GM19099 (cell line): ENCODE measurements around the gene ABCA1.

Source experiments
- POLR2A ChIP-seq: IDR thresholded peaks from 3 replicates; pipeline ENCODE4 v1.6.1; 2011; ENCODE audit warnings: low read depth; ENCODE audit not compliant: insufficient read length; ENCODE audit errors: extremely low read depth

ABCA1 gene

DNA sequence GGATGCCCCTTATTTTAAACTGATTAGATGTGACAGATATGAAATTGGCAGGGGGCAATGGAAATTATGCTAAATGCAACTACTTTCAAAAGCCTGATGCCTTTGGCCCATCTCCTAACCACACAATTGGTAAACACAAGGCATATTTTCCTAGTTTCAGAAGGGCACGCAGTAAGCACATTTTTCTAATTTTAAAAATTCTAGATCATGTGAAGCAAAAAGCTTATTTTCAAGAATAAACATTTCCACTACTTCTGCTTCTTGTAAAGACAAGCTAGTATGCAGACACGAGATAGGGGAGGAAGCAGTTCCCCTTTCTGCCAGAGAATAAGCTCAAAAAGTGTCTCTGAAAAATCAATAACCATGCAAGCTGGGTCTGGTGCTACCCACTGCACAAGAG lies 67.7 kb downstream of the ABCA1 start:
- no peak for TF ChIP-seq POLR2A

DNA sequence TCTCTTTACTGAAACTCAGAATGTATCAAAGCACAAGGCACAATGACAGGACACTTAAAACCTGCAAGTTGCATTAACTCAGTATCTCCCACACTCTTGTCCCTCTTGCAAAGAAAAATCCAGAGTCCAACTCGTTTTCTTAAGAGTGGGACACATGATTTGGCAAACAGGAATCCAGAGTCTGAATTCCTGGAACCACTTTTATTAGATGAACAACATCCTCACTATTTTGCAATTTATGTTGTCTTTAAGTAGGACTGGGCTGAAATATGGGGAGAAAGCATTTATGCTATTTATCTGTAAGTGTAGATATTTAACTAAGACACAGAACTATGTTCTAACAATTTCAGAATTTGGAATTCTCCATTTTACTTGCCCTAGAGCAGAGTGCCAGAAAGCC lies 69.1 kb downstream of the ABCA1 start:
- no peak for TF ChIP-seq POLR2A

DNA sequence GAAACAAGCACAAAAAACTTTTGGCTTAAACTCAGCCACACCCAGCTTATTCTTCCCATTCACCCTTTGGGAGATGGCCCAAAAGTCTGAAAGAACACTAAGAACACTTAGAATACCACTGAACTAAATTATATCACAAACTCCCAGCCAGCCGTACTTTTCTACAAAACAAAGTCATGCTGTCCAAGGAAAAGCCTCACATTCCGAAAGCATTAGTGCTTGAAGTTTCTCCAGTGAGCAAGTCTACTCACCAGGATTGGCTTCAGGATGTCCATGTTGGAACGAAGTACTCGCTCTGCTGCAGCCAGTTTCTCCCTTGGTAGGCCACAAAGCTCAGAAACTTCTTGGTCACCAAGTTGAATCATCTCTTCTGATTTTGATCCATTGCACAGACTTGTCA lies 69.7 kb downstream of the ABCA1 start:
- no peak for TF ChIP-seq POLR2A

DNA sequence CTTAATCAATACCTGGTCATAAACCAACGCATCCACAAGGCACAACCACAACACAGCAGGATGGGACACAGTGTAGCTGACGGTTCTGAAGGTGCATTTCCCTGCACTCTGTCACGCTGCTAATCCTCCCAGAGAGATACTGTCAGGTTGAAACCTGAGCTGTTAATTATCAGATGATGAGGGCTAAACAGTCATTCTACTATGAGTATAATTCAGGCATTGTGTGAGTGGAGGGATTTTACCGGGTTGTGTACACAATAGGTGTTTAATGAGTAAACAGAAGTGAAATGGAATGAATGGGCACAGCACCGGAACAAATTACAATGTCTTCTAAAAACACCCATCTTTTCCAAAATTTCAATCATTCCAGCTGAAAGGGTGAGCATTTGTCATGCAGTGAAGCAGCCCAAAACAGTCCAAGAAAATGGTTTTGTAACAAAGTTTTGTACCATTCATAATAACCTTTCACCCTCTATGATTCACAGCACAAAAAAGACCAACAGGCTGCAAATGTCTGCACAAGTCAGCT lies 71.5 kb downstream of the ABCA1 start:
- TF ChIP-seq POLR2A: no peak

DNA sequence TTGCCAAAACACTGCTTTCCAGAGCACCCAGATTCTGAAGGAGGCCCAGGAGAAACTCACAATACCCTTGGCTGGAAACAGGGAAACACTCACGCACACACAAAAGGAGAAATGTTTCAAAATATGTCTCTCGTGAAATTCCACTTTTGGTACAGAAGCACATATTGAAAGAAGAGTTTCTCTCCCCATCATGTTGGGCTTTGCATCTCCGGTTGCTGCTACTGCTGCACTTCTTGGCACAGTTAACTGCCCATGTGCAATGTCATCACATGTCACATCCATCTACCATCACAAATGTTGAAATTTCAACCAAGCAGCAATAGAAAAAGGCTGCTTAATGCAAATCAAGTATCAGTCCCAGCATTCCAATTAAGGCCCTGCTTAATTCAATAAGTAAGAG lies 72.1 kb downstream of the ABCA1 start:
- no peak for TF ChIP-seq POLR2A

DNA sequence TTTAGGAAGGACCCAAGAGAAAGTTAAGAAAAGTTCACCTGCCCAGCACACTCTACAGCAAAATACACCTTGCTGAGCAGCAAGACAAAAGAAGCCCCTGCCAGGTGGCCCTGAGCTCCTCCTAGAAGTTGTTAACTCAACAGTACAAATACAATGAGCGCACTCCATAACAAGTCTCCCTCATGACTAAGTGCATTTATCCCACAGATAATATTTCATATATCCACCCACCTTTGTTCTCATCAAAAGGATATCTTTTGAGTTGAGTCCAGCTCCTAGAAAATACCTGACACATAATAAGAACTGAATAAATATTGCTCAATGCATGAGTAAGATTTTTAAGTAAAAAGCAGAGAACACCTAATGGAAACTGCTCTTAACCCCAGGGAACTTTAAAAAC lies 73.3 kb downstream of the ABCA1 start:
- TF ChIP-seq POLR2A: no peak

DNA sequence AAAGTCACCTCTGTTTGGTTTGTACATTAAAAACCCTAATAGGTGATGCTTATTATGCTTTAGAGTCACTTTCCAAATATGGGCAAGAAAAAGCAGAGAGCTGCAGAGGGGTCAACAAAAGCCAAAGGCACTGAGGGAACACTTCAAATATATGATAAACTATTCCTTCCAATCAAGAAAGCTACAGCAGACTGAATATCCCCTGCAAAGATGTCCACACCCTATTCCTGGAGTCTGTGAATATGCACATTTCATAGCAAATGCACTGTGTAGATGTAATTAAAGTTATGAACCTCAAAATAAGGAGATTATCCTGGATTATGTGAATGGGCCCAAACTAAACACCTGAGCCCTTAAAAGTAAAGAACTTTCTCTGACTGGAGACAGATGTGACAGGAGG lies 74.3 kb downstream of the ABCA1 start:
- no peak for TF ChIP-seq POLR2A

DNA sequence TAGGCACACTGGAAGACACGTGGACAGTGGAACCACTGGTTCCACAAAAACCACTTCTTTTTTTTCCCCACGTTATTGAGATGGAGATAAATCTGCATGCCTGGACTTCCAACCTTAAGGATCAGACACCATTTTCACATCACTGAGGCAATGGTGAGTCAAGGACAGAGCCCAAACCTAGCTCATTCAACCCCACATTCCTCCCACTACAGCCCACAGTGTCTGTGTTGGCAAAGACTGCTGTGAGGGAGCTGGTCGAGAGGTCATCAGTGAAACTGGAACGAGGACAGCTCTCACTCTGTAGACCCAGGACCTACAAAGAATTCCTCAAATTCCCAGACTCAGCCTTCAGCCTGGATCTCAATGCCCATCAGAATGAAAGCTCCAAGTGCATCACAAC lies 74.8 kb downstream of the ABCA1 start:
- no peak for TF ChIP-seq POLR2A

DNA sequence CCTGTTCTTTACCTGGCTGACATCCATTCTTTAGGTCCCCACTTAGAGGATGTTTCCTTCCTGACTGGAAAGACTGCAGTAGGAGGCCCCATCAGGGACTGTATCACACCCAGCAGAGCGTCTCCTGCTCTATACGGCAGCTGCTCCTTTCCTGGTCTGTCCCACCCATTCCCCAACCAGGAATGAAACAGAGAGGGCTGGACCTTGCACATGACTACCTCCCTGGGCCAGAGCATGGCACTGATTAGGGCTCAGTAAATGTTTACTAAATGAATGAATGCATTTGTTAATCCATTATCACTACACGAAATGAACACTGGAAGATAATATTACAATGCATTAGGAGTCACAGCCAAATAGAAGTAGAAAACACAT lies 76.4 kb downstream of the ABCA1 start:
- TF ChIP-seq POLR2A: no peak

DNA sequence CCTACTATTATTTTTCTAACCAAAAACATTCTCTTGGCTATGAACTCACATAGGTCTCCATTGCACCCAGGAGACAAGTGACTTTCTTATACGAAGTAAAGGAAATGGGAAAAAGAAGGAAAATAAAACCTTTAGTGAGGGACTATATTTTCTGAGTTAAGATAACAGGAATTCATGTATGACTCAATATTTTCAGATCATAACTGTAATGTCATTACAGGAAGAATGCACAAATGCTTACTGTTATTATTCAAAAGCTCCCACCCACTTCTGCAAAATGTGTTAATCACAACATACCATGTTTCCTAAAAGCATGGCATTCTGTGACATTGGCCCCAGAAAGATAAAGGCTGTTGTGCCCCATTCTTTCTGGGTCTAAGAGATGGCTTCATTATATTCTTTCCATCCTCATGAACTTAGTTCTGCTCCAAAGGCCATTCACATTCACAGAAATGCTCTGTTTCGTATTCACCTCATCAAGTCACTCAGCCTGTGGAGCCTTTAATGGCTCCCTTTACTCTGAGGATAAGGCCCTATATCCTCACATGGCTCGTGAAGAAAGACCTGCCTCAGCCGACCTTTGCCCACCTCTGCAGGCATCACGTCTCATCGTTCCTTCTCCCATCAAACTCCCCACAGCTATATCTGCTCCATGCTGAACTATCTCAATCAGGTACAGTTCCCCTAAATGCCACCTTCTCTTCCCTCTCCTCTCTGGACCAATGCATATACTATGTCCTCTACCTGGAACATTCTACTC lies 77.0 kb downstream of the ABCA1 start:
- TF ChIP-seq POLR2A: no peak

DNA sequence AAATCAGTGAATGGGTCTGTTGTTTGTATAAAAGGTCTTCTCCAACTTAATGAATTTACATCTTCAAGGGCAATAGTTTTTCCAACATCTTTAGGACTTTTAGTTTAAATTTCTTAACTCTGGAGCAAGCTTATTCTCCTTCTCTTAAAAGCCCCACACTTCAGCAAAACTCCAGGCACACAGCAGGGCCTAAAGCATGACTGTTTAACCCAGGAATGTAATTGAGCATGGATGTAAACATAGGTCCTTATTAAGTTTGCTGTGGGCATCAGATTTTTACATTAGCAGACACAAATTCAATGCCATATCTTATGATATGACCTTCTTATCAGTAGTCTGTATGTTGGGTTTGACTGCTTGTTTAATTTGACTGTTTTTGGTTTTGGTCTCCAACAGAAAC lies 78.9 kb downstream of the ABCA1 start:
- TF ChIP-seq POLR2A: no peak

DNA sequence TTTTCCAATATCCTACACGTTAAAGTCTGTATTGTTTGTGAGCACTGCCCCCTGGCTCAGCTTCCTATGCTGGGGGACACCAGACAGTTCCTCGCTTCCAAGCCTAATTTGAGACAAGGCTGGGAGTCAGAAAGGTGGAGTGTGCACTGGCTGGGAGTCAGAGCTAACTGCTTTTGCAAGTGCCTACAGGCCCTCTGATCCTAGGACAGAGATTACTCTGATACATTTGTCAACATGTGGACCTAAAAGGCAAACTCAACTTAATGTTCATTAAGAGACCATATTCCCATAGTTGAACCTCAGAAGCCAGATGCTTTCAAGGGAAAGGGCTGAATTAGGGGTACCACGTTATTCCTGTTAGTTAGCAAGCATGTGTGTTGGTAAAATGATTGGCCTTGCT lies 83.2 kb downstream of the ABCA1 start:
- TF ChIP-seq POLR2A: no peak

DNA sequence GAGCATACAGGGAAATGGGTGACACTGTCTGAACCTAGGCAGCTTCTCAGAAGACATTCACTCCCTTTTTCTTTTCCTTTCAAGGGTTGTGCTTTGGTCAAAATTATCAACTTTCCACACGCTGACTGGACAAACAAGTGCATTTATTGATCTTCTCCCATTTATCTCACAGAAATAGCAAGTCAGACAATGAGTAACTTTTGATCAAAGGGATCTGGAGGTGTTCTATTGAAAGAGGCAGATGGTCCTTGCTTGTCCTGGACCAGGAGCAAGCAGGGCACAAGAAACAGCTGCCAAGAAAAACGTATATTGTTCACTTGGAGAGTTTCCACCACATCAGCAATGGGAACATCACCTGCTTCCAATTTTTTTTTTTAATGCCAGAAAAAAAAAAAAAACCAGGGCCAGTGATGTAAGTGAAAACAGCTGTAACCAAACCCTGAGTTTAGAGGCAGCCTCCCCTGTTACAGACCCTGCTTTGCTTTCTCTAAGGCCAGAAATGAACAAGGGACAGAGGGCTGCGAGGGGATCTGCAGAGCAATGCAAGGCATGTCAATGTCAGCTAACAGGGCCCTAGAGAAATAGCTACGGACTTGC lies 84.2 kb downstream of the ABCA1 start:
- no peak for TF ChIP-seq POLR2A

DNA sequence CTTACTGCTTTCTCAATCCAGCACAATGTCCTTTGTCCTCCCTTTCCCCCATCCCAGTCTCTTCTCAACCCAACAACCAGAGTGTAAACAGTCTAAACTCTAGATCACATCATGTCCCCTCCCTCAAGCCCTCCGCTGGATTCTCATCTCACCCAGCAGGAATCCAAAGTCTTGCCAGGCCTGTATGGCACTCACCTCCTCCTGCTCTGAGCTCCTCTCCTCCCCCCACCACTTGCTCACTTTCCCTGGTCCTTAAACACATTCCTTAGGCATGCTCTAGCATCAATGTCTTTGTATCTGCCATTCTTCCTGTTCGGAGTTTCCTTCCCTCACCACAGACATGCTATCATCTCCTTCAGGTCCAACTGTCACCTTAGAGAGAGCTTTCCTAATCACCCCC lies 85.3 kb downstream of the ABCA1 start:
- TF ChIP-seq POLR2A: no peak

DNA sequence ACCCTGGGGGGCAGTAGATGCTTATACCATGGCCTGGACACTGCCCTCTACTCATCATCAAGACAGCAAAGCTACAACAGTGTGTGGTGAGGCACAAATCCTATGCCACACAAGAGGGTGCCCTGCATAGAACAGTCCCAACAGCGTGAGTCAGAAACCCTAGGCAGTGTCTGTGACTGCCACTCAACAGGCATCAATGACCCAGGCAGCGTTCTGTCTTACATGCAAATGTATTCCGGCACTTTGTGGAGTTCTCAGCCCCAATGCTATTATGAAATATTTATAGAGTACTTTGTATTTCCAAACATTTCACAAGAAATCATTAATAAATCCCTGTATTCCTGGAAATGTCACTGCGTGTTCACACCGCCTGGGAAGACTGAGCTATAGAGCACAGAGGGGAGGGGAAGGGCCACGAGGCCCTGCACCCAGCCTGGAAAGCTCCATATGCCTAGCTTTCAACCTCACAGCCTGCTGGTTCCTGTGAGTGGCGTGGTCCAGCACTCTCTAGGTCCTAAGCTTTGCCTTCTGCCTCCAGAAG lies 86.3 kb downstream of the ABCA1 start:
- TF ChIP-seq POLR2A: no peak

DNA sequence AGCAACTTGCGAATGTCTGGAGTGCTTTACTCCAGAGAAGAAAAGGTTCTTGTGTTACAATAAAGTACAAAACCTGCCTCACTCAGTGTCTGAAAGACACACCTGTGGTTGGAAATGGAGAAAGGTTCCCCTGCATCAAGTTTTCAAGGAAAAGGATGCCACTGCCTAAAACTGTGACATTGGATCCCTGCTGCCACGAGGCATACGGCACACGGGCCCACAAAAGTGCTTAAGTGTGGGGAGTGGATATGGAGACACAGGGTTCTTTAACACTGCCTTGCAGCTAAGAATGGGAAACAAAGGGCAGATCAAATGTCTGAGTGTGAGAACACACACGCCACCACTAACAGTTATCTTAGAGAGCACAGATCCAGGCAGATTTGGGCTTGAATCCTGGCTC lies 89.0 kb downstream of the ABCA1 start:
- TF ChIP-seq POLR2A: no peak
